ENCODE results near the gene HSPA14.
"Not testable (repeated sequence)": the region's sequence is repeated elsewhere in the genome, so short reads cannot be mapped to it uniquely, and the experiment has no call there.

Gene HSPA14

DNA sequence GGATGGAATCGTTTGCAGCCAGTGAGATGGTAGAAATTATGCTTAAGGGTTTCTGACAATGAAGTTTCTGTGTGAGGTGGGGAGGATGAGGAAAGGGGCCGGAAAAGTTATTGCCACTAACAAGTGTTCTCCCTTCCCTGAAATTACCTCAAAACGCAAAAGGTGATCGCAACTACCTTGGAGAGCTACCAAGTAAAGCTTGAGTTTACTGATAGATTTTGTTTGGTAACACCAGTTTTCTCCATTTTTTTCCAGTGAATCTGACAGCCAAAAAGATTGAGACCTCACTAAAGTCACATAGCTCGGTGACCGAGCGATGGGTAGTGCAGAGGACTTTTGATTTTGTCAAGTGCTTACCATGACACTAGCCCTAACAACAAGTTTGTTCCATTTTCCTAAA is 42.1 kb downstream of the HSPA14 start:
- no peak for DNase-seq (ENCODE audit: low spot score)

- no peak for DNase-seq (ENCODE audit: low spot score)
Measured at GRCh38 chr10:14884082-14884481, 46.0 kb downstream of the HSPA14 start.

- no peak for DNase-seq (ENCODE audit: low spot score)
Measured at GRCh38 chr10:14889318-14889717, 51.2 kb downstream of the HSPA14 start.

- DNase-seq (ENCODE audit: low spot score), result no peak
Measured at GRCh38 chr10:14891151-14891550, 53.0 kb downstream of the HSPA14 start.

- no peak for DNase-seq (ENCODE audit: low spot score)
Measured at GRCh38 chr10:14904316-14904732, 66.2 kb downstream of the HSPA14 start.

- no peak for DNase-seq (ENCODE audit: low spot score)
Measured at GRCh38 chr10:14904864-14905263, 66.8 kb downstream of the HSPA14 start.

- no peak for DNase-seq (ENCODE audit: low spot score)
Measured at GRCh38 chr10:14905890-14906289, 67.8 kb downstream of the HSPA14 start.

GRCh38 chr10:14906765-14907164 is 68.7 kb downstream of the HSPA14 start:
- no peak for DNase-seq (ENCODE audit: low spot score)

DNA sequence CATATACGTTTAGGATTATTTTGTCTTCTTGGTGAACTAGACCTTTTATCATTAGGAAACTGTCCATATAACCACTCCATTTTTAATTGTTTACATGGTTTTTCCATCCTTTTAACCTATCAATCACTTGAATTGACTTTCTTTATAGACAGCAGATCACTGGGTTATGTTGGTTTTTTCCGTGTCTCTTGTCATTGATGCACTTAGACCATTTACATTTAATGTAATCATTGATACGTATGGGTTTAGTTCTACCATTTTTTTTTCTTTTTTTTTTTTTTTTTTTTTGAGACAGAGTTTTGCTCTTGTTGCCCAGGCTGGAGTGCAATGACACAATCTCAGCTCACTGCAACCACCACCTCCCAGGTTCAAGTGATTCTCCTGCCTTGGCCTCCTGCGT is 69.5 kb downstream of the HSPA14 start:
- DNase-seq (ENCODE audit: low spot score), result not testable (repeated sequence)

DNA sequence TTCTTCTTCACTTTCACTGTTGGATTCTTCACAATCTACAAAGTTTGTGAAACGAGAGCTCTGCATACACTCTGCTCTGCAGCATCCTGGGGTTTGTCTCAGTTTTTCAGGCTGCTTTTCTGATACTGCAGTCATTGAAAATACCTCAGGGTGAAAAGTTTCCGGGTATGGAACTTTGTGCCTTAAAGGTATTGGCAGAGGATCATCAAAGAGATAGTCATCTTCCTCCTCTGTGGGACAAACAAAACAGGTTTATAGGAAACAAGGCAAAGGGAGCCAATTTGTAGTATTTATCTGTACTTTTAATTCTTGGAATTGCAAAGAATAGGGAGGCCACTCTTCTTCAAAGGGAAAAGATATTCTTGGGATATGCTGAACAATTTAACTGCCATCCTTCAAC is 71.0 kb downstream of the HSPA14 start:
- no peak for DNase-seq (ENCODE audit: low spot score)

GRCh38 chr10:14910953-14911352 is 72.8 kb downstream of the HSPA14 start:
- DNase-seq (ENCODE audit: low spot score), result no peak

- DNase-seq (ENCODE audit: low spot score), result no peak
Measured at GRCh38 chr10:14911801-14912200, 73.7 kb downstream of the HSPA14 start.

- DNase-seq (ENCODE audit: low spot score), result no peak
Measured at GRCh38 chr10:14916600-14916999, 78.5 kb downstream of the HSPA14 start.

DNA sequence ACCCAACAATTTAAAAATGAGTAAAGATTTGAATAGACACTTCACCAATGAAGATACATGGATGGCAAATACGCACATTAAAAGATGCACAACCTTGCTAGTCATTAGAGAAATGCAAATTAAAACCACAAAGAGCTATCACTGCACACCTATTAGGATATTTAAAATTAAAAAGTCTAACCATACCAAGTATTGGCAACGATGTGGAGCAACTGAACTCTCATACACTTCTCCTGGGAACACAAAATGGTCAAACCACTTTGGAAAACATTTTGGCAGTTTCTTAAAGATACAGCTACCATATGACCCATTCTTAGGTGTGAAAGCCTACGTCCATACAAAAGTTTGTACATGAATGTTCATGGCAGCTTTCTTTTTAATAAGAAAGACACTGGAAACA is 79.7 kb downstream of the HSPA14 start:
- DNase-seq (ENCODE audit: low spot score), result no peak

DNA sequence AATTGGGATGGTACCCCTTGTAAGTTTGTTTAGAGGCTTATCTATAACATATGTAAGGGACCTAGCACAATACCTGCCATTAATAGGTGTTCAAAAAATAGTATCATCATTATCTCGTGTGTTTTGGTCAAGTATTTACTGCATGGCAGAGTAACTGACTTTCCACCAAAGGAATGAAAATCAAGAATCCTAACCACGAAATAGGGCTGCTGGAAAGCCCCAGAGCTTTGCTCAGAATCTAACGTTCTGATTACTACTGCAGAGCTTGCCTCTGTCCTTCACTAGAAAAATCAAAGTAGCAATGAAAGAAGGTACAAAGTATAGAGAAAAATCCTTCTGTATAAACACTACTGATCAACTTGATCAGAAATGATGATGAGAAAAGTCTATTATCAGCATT is 80.9 kb downstream of the HSPA14 start:
- no peak for DNase-seq (ENCODE audit: low spot score)
